Gastrocnemius medialis (tissue), 4 donors: Measurements from ENCODE around the gene TSPAN9.

ENCODE experiments used
- CTCF ChIP-seq, 5 experiments: fragments of 450-650 bp in 3 of 5; fragments of 200-600 bp in 2 of 5; sonication (generic) in 2 of 5; IDR thresholded peaks in 4 of 5; conservative IDR thresholded peaks in 1 of 5; 1 replicate in 4 of 5; 2 replicates in 1 of 5; pipeline ENCODE4 v1.5.1; 2016 to 2019; ENCODE audit warnings: antibody characterized with exemption in 5 of 5, mild to moderate bottlenecking in 3 of 5, moderate library complexity in 3 of 5
- POLR2A ChIP-seq, 2 donors: fragments of 450-650 bp; IDR thresholded peaks; one replicate each; pipeline ENCODE4 v1.6.1; 2017; ENCODE audit warnings: antibody characterized with exemption in 2 of 2, mild to moderate bottlenecking in 2 of 2, moderate library complexity in 2 of 2

- TF ChIP-seq POLR2A (IDR thresholded peaks at IDR 0.05): no peak
- TF ChIP-seq CTCF (IDR thresholded peaks at IDR 0.05 in 4 of 5, conservative IDR thresholded peaks at IDR 0.05 in 1 of 5): no peak
Observed at GRCh38 chr12:3295225-3295624, 218.0 kb downstream of the TSPAN9 start.
